SK-N-SH treated with all-trans-retinoic acid at 6 μM for 48 hours (cell line): ENCODE results near the gene NCDN.

Experiments used
- ATAC-seq: fragments of 200-7000 bp; cut with Tn5 transposase; 3 replicates; pipeline ENCODE4 v1.9.1; 2020; ENCODE audit warnings: mild to moderate bottlenecking, moderate library complexity
- BACH2 ChIP-seq: fragments of 250-450 bp; sonication (Bioruptor Pico); IDR thresholded peaks from 2 replicates; pipeline ENCODE4 v1.9.0; 2021; ENCODE audit warnings: mild to moderate bottlenecking, borderline replicate concordance
- CSDC2 ChIP-seq: fragments of 250-450 bp; sonication (Bioruptor Pico); IDR thresholded peaks from 2 replicates; pipeline ENCODE4 v1.5.0; 2020; ENCODE audit warnings: mild to moderate bottlenecking, moderate library complexity
- ESRRG ChIP-seq: fragments of 250-450 bp; sonication (Bioruptor Pico); IDR thresholded peaks from 2 replicates; pipeline ENCODE4 v1.6.1; 2021; ENCODE audit warnings: mild to moderate bottlenecking
- GLIS3 ChIP-seq: fragments of 250-450 bp; sonication (Bioruptor Pico); IDR thresholded peaks from 2 replicates; pipeline ENCODE4 v1.5.0; 2020; ENCODE audit warnings: mild to moderate bottlenecking, moderate library complexity
- ISL1 ChIP-seq: fragments of 250-450 bp; sonication (Bioruptor Pico); IDR thresholded peaks from 2 replicates; pipeline ENCODE4 v2.1.2; 2022; ENCODE audit warnings: mild to moderate bottlenecking, moderate library complexity
- OSR1 ChIP-seq: fragments of 250-450 bp; sonication (Bioruptor Pico); IDR thresholded peaks from 2 replicates; pipeline ENCODE4 v1.8.0; 2022; ENCODE audit warnings: moderate library complexity, mild to moderate bottlenecking, inconsistent platforms
- POU6F1 ChIP-seq: fragments of 250-450 bp; sonication (Bioruptor Pico); IDR thresholded peaks from 2 replicates; pipeline ENCODE4 v1.8.0; 2021; ENCODE audit warnings: low read depth, mild to moderate bottlenecking, moderate library complexity, borderline replicate concordance
- PPARA ChIP-seq: fragments of 250-450 bp; sonication (Bioruptor Pico); IDR thresholded peaks from 2 replicates; pipeline ENCODE4 v1.5.0; 2020; ENCODE audit warnings: mild to moderate bottlenecking, borderline replicate concordance
- RARB ChIP-seq: fragments of 250-450 bp; sonication (Bioruptor Pico); IDR thresholded peaks from 2 replicates; pipeline ENCODE4 v1.8.0; 2021; ENCODE audit warnings: mild to moderate bottlenecking, moderate library complexity
- SNAI2 ChIP-seq: fragments of 250-450 bp; sonication (Bioruptor Pico); IDR thresholded peaks from 2 replicates; pipeline ENCODE4 v1.5.0; 2020; ENCODE audit warnings: mild to moderate bottlenecking, moderate library complexity
- TCF4 ChIP-seq: fragments of 250-450 bp; sonication (Bioruptor Pico); IDR thresholded peaks from 2 replicates; pipeline ENCODE4 v1.8.0; 2021; ENCODE audit warnings: mild to moderate bottlenecking, moderate library complexity, borderline replicate concordance
- TOX ChIP-seq: fragments of 250-450 bp; sonication (Bioruptor Pico); IDR thresholded peaks from 2 replicates; pipeline ENCODE4 v1.8.0; 2021; ENCODE audit warnings: mild to moderate bottlenecking, moderate library complexity, borderline replicate concordance
- TSHZ2 ChIP-seq: fragments of 250-450 bp; sonication (Bioruptor Pico); IDR thresholded peaks from 2 replicates; pipeline ENCODE4 v1.5.0; 2020; ENCODE audit warnings: mild to moderate bottlenecking, moderate library complexity
- ZFP3 ChIP-seq: fragments of 250-450 bp; sonication (Bioruptor Pico); IDR thresholded peaks from 2 replicates; pipeline ENCODE4 v1.5.0; 2020; ENCODE audit warnings: mild to moderate bottlenecking, moderate library complexity
- ZFP30 ChIP-seq: fragments of 450-650 bp; formaldehyde crosslinking; IDR thresholded peaks from 2 replicates; pipeline ENCODE4 v1.5.0; 2022; ENCODE audit warnings: mild to moderate bottlenecking, moderate library complexity
- ZNF565 ChIP-seq: fragments of 450-650 bp; formaldehyde crosslinking; conservative IDR thresholded peaks from 2 replicates; pipeline ENCODE4 v1.5.0; 2020; ENCODE audit warnings: low read depth, mild to moderate bottlenecking, moderate library complexity
- ZNF8 ChIP-seq: fragments of 450-650 bp; formaldehyde crosslinking; IDR thresholded peaks from 2 replicates; pipeline ENCODE4 v1.5.0; 2020; ENCODE audit warnings: mild to moderate bottlenecking, moderate library complexity
- TF ChIP-seq, protein P1 (sequence below): fragments of 250-450 bp; sonication (Bioruptor Pico); IDR thresholded peaks from 2 replicates; pipeline ENCODE4 v1.8.0; 2020; ENCODE audit warnings: mild to moderate bottlenecking, moderate library complexity, borderline replicate concordance
- TF ChIP-seq, protein P2 (sequence below): fragments of 250-450 bp; sonication (Bioruptor Pico); IDR thresholded peaks from 2 replicates; pipeline ENCODE4 v1.5.1; 2020; ENCODE audit warnings: low read depth, mild to moderate bottlenecking, moderate library complexity
- TF ChIP-seq, protein P3 (sequence below): fragments of 250-450 bp; sonication (Bioruptor Pico); IDR thresholded peaks from 2 replicates; pipeline ENCODE4 v1.5.1; 2021; ENCODE audit warnings: mild to moderate bottlenecking, moderate library complexity

Gene NCDN

GRCh38 chr1:35605071-35605866 lies 47.7 kb downstream of the NCDN start (continued):
- TF ChIP-seq POU6F1 (CRISPR knock-in tag) = no peak
- TF ChIP-seq, all 23 proteins: peak for 0

DNA sequence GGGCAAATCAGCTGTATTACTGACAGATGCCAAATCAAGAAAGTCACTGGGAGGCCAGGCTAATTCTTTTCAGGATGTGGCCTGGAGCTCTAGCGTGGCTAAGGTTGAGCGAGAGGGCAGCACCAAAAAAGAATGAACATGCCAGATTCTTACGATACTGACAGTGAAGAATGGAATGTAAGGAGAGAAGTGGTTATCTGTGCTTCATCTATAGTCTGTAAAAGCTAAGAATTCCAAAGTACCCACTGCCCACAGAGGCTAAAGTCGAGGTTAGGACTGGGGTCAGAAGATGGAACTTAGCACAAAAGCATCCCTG lies 48.2 kb downstream of the NCDN start:
- no peak for TF ChIP-seq BACH2 (CRISPR knock-in tag)
- no peak for TF ChIP-seq ZFP30 (CRISPR knock-in tag)
- TF ChIP-seq TCF4 (CRISPR knock-in tag) = no peak
- ATAC-seq = peak; percentile 95

GRCh38 chr1:35611655-35612054 lies 54.1 kb downstream of the NCDN start:
- ATAC-seq = no peak
- TF ChIP-seq, protein P1, sequence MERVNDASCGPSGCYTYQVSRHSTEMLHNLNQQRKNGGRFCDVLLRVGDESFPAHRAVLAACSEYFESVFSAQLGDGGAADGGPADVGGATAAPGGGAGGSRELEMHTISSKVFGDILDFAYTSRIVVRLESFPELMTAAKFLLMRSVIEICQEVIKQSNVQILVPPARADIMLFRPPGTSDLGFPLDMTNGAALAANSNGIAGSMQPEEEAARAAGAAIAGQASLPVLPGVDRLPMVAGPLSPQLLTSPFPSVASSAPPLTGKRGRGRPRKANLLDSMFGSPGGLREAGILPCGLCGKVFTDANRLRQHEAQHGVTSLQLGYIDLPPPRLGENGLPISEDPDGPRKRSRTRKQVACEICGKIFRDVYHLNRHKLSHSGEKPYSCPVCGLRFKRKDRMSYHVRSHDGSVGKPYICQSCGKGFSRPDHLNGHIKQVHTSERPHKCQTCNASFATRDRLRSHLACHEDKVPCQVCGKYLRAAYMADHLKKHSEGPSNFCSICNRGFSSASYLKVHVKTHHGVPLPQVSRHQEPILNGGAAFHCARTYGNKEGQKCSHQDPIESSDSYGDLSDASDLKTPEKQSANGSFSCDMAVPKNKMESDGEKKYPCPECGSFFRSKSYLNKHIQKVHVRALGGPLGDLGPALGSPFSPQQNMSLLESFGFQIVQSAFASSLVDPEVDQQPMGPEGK (CRISPR knock-in tag) = no peak
- TF ChIP-seq, protein P2, sequence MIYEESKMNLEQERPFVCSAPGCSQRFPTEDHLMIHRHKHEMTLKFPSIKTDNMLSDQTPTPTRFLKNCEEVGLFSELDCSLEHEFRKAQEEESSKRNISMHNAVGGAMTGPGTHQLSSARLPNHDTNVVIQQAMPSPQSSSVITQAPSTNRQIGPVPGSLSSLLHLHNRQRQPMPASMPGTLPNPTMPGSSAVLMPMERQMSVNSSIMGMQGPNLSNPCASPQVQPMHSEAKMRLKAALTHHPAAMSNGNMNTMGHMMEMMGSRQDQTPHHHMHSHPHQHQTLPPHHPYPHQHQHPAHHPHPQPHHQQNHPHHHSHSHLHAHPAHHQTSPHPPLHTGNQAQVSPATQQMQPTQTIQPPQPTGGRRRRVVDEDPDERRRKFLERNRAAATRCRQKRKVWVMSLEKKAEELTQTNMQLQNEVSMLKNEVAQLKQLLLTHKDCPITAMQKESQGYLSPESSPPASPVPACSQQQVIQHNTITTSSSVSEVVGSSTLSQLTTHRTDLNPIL (CRISPR knock-in tag) = no peak
- TF ChIP-seq RARB (no peak), ZFP3 (CRISPR knock-in tag) (no peak), ZNF8 (CRISPR knock-in tag) (no peak), ZNF565 (CRISPR knock-in tag) (no peak)

DNA sequence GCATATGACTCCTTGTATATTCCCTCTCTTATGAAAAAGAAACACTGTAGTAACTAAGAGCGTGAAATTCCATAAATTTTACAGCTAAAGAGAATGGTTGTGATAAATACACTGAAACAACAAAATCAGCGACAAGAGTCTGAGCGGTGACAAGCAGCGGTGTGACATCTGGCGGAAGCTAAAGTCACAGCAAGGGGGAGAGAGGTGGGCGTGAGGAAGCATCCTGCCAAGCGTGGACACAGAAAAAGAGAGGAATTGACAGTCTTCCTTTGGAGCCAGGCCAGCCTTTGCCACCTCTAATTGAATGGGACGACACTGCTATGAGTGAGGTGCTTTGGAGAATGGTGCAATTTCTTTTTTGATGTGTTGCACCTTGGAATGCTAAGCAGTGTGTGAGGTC lies 57.8 kb downstream of the NCDN start:
- ATAC-seq = no peak
- TF ChIP-seq POU6F1 (CRISPR knock-in tag) (no peak), ZNF565 (CRISPR knock-in tag) (no peak), ZNF8 (CRISPR knock-in tag) (no peak), OSR1 (no peak), ESRRG (CRISPR knock-in tag) (no peak), TSHZ2 (CRISPR knock-in tag) (no peak), TOX (CRISPR knock-in tag) (no peak), TCF4 (CRISPR knock-in tag) (no peak), CSDC2 (CRISPR knock-in tag) (no peak), RARB (no peak), ISL1 (CRISPR knock-in tag) (no peak), SNAI2 (CRISPR knock-in tag) (no peak), GLIS3 (CRISPR knock-in tag) (no peak), BACH2 (CRISPR knock-in tag) (no peak), ZFP3 (CRISPR knock-in tag) (no peak), PPARA (CRISPR knock-in tag) (no peak)
- TF ChIP-seq, protein P1 (CRISPR knock-in tag) = no peak
- TF ChIP-seq, protein P2 (CRISPR knock-in tag) = no peak
- TF ChIP-seq, protein P3, sequence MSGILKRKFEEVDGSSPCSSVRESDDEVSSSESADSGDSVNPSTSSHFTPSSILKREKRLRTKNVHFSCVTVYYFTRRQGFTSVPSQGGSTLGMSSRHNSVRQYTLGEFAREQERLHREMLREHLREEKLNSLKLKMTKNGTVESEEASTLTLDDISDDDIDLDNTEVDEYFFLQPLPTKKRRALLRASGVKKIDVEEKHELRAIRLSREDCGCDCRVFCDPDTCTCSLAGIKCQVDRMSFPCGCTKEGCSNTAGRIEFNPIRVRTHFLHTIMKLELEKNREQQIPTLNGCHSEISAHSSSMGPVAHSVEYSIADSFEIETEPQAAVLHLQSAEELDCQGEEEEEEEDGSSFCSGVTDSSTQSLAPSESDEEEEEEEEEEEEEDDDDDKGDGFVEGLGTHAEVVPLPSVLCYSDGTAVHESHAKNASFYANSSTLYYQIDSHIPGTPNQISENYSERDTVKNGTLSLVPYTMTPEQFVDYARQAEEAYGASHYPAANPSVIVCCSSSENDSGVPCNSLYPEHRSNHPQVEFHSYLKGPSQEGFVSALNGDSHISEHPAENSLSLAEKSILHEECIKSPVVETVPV (CRISPR knock-in tag) = no peak
